NCI-H187 (cell line): ENCODE measurements around the gene INIP.

Experiments used
- DNase-seq, 2 experiments: peaks; one replicate each; lab custom pipeline; 2025; lab: John Stamatoyannopoulos, UW

INIP gene

DNA sequence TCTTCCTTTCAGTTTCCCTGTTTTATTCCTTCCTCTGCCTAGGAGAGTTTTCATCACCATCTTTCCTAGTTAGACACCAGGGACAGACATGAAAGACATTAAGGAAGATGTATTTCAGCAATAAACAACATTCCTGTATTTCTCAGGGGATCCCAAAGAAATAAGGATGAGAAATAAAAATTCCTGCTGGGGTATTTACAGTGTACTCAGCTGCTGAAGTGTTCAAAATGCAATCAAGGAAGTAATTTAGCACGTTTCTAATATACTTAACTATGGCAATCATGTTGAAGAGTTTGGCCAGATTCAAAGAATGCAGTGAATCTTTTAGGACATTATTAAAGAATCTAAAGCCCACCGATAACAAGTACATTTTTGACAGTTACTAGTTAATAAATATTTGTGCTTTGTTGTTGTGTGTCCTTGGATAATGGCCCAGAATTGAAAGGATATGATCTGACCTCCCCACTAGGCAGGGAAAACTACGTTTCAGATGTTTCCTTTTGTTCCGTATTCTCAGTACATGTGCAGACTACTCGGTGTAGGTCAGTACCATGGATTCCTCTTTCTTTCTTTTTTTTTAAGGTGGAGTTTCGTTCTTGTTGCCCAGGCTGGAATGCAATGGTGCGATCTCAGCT, 46.8 kb downstream of the INIP start:
- no peak for DNase-seq

DNA sequence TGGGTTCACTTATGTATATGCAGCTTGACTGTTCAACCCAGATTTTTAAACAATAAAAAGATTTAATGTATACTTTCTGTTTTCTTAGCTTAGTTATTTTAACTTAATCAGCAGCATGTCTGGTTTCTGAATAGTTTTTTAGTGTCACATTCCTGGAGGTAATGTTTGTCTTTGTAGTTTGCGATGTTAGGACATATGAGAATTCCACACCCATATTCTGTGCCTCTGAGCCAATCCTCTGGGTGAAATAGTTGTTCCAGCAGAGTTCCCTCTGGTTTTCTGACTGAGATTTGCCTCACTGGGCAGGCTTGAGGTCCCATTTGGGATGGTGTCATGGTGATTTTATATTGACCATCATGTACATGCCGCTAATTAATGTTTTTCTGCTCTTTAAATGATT, 48.6 kb downstream of the INIP start:
- DNase-seq: no peak

DNA sequence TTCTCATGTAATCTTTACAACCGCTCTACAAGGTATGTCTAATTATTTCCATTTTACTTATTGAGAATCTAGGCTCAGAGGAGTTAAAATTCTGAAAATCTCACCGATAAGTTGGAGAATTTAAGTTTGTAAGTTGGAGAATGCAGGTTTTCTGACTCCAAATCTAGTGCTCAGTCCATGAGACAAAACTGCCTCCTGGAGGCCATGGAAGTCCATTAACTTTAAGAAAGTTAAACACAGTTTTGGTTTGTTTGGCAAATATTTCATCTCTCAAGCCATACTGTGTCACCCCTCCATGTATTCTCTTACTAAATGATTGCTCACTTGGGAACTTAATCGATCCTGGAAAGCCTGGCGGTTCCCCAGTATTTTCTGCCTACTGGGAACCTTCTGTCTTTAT, 52.6 kb downstream of the INIP start:
- DNase-seq: no peak

DNA sequence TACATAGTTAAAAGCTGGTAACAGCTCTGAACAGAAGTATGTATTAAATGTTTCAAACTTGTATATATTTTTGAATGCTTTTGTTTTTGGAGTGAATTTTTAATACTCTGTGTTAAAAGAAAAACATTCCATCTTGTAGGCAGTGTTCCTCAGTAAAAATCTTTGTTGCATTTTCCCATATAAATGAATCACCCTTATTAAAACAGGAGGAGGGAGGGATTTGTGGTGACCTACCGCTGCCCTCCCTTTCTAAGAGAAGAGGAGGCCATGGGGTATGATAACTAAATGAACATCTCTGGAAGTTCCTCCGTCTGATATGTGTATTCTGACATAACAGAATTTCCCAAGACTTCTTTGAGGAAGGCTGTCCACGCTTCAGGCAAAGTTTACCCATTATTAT, 53.4 kb downstream of the INIP start:
- no peak for DNase-seq

DNA sequence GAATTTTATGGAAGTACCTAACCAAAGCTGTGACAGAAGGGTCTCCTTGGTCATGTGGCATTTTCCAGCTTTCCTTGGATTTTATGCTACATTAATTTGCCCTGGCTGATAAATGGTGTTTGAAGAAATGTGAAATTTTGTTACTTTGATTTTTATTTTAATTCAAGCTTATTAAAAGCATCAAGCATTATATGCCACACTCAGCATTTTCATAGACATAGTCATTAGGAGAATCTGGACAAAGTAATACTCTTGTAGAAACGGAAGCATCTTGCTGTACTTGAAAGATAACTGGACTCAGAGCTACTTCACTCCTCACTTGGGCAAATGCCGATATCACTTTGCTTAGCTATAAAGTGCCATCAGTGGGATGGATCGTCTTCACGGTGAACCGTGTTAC, 54.2 kb downstream of the INIP start:
- DNase-seq: no peak

- DNase-seq: no peak
Measured at GRCh38 chr9:112659906-112660305, 58.0 kb downstream of the INIP start.

- no peak for DNase-seq
Measured at GRCh38 chr9:112655668-112656067, 62.2 kb downstream of the INIP start.

DNA sequence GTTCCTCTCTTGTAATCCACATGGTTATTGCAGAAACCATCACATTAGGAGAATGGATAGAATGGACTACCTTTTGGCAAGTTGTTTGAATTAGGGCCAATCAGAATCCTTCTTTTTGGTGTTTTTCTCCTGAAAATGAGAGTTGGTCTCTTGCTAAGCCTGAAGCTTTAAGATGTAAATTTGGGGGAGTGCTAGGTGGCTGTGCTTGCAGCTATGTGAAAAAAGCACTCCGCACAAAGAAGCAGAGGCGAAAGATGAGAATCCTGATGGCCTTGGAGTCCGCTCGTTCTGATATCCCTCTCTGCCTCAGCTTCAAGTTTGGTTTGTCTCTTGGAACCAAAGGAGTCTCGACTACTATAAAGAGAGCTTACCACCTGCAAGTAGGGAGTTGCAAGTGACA, 63.6 kb downstream of the INIP start:
- DNase-seq: no peak

DNA sequence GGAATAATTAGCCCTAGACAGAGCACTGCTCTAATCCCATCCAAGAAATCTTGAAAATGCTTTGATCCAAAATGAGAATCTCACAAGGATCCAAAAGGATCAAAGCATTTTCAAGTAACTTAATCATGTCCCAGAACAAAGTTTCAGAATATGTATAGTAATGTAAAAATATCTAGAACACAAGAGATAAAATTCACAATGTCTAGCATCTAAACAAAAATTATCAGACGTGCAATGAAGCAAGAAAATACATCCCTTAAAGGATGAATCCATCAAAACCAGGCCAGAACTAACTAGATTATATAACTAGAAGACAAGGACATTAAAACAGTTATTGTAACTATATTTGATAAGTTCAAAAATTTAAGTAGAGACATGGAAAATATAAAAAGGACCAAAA, 69.3 kb downstream of the INIP start:
- no peak for DNase-seq

DNA sequence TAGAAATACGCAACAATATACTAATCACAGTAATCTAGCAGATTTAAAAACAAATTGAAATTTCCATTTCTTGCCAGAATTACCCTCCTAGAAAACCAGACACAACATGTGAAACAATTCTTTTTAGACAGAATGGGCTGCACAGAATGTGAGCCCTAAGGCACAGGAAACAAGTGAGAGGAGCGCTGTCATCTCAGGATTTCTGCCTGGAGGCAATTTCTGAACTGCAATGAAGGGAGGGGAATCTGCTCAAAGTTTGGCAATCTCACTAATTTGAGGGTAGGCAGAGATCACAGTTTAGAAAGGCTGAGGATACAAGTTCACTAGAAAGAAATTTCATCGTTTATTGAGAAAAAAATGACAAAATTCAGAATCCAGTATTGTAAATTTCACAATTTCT, 70.3 kb downstream of the INIP start:
- no peak for DNase-seq

GRCh38 chr9:112642126-112642525, 75.8 kb downstream of the INIP start:
- no peak for DNase-seq

GRCh38 chr9:112640311-112640710, 77.6 kb downstream of the INIP start:
- DNase-seq: no peak
